Measurements from ENCODE around the gene GBA3.

Gene GBA3

GRCh38 chr4:22766068-22766467 is 73.3 kb downstream of the GBA3 start:
- FAIRE-seq, result no peak
- DNase-seq (ENCODE audit: extremely low spot score, insufficient read length, low read depth), result no peak

GRCh38 chr4:22778547-22779163 is 85.9 kb downstream of the GBA3 start:
- no peak for DNase-seq (ENCODE audit: extremely low spot score, insufficient read length, low read depth)

DNA sequence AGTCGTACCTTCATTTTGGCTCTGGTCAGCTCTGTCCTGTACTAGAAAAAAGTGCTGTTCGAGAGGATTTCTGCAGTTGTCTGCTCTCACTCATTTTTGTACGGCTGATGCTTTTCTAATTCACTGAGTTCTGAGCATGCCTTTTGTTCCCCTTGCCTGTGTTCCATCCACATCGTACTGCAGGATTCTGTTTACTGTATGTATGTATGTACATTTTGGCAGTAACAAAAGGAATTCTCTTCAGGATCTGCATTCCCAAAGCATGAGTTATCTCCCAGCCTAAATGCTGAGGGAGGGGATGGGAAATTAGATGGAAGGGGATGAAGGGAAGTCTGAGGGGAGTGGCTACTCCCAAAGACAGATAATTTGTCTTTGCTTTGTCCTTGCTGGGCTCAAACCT is 87.6 kb downstream of the GBA3 start:
- FAIRE-seq (no peak), DNase-seq (ENCODE audit: extremely low spot score, insufficient read length, low read depth) (no peak)

More at GRCh38 chr4:22778547-22779163, 85.9 kb downstream of the GBA3 start:
- FAIRE-seq, result no peak

- FAIRE-seq (no peak), DNase-seq (ENCODE audit: extremely low spot score, insufficient read length, low read depth) (no peak)
These were observed 88.1 kb downstream of the GBA3 start for GRCh38 chr4:22780797-22781196.

DNA sequence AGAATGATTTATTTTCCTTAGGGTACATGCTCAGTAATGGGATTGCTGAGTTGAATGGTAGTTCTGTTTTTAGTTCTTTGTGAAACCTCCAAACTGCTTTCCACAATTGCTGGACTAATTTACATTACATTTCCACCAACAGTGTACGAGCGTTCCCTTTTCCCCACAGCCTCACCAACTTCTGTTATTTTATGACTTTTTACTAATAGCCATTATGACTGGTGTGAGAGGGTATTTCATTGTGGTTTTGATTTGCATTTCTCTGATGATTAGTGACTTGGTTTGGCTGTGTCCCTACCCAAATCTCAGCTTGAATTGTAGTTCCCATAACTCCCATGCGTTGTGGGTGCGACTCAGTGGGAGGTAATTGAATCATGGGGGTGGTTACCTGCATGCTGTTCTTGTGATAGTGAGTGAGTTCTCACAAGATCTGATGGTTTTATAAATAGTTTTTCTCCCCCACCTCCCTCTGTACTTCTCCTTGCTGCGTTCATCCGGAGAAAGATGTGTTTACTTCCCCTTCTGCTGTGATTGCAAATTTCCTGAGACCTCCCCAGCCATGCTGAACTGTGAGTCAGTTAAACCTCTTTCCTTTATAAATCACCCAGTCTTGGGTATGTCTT is 95.1 kb downstream of the GBA3 start:
- no peak for FAIRE-seq
- no peak for DNase-seq (ENCODE audit: extremely low spot score, insufficient read length, low read depth)

DNA sequence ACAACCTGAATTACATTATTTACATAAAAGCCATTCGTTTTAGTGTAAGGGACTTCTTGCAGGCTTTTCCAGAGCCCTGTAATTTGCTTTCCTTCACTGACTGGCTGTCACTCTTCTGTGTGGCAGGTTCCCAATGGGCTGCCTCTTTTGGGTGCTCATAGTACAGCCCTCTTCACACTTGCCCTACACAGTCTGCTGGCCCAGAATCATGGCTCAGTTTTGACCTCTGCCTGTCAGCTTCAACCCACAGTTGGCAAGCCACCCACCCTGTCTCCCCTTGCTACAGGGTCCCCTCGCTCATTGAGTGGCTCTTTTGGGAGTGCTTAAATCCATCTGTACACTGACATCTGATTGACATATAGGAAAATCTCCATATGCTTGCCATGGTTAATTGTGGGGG is 97.9 kb downstream of the GBA3 start:
- no peak for FAIRE-seq
- no peak for DNase-seq (ENCODE audit: extremely low spot score, insufficient read length, low read depth)

- DNase-seq (ENCODE audit: extremely low spot score, insufficient read length, low read depth) (no peak), FAIRE-seq (no peak)
These were observed 102.0 kb downstream of the GBA3 start for GRCh38 chr4:22794732-22795131.

DNA sequence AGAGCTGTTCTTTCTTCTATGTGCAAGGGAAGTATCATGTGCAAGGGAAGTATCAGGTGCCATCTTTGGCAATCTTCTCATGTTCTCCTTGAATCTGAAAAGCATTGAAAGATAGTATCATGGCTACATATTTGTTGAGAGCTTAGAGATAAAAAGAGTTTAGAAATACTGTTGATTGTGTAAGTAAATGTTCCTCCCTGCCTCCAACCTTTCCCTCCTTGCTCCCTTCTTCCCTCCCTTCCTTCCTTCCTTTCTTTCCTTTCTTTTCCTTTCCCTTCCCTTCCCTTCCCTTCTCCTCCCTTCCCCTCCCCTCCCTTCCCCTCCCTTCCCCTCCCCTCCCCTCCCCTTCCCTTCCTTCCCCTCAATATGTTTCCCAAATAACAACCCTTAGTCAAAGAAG is 108.7 kb downstream of the GBA3 start:
- FAIRE-seq, result no peak
- DNase-seq (ENCODE audit: extremely low spot score, insufficient read length, low read depth), result no peak

DNA sequence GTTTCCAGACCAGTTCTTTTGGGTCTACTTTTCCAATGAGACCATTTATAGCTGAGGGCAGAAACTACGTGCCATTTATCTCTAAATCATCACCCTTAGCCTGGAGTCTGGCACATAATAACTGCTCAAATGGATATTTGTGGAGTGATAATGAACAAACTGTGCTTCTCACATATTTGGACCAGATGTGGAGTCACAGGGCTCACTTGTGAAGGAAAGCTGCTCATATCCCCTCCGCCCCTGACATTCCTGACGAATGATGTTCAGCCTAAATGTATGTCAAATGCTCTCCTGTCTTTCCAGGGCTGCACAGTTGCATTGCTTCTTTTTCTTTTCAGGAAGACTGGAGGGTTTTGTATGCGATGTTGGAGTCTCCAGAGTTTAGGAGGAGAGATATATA is 110.1 kb downstream of the GBA3 start:
- no peak for DNase-seq (ENCODE audit: extremely low spot score, insufficient read length, low read depth)
- FAIRE-seq, result no peak

DNA sequence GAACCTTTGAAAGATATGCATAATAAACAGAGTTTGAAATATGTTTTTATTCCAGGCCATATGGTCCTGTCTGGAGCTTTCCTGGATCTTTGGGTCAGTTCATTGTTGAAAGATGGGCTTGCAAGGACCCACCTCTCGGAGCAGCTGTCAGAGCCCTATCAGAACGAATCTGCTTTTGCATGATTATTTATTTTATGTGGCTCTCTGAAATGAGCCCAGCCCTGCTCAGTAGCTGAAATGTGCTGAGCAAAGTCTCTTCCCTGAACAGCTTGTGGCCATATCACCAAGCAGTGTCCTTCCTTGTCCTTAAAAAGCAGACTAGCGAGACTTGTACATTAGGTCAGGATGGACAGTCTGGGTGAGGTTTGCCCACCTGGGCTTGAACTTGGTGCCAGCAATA is 110.8 kb downstream of the GBA3 start:
- no peak for FAIRE-seq
- DNase-seq (ENCODE audit: extremely low spot score, insufficient read length, low read depth), result no peak

- no peak for FAIRE-seq
- DNase-seq (ENCODE audit: extremely low spot score, insufficient read length, low read depth), result no peak
These were observed 122.2 kb downstream of the GBA3 start for GRCh38 chr4:22814906-22815305.

- DNase-seq (ENCODE audit: extremely low spot score, insufficient read length, low read depth) (no peak), FAIRE-seq (no peak)
These were observed 131.4 kb downstream of the GBA3 start for GRCh38 chr4:22824091-22824490.

GRCh38 chr4:22842360-22843018 is 149.8 kb downstream of the GBA3 start:
- FAIRE-seq (no peak), DNase-seq (ENCODE audit: extremely low spot score, insufficient read length, low read depth) (no peak)

DNA sequence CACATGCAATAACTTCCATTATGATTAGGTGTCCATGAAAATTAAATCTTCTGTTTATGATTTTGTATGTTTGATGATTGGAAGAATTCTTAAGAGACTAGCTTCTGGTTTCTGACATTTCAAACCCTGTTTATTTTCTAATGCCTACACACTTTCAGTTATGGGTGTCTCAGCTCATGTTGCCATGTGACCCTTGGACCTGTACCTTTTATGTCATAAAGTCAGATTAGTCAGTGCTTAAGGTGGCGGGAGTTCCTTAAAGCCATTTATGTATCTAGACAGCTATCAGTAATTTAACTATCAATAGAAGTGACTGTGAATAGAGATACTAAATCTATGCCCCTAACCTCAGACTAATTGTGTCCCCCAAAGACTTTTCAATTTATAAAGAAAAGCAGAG is 155.6 kb downstream of the GBA3 start:
- DNase-seq (ENCODE audit: extremely low spot score, insufficient read length, low read depth) (no peak), FAIRE-seq (no peak)

GRCh38 chr4:22850055-22850454 is 157.3 kb downstream of the GBA3 start:
- FAIRE-seq (no peak), DNase-seq (ENCODE audit: extremely low spot score, insufficient read length, low read depth) (no peak)

GRCh38 chr4:22850630-22851029 is 157.9 kb downstream of the GBA3 start:
- DNase-seq (ENCODE audit: extremely low spot score, insufficient read length, low read depth), result no peak
- no peak for FAIRE-seq

DNA sequence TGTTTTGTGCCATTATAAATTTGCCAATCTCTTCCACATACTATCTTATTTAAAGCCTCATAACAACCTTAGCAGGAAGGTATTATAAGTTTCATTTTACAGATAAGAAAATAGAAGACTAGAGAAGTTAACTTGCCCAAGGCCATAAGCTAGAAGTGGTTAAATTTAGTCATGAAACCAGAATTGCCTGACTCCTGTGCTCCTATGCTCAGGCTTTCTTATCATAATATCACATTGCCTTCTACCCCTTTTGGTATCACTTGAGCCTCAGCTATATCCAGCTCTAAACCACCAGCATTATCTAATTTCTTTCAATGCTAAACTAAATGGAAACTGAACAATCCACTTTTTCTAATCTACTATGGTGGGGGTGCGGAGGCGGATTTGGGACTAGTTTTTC is 164.7 kb downstream of the GBA3 start:
- FAIRE-seq (no peak), DNase-seq (ENCODE audit: extremely low spot score, insufficient read length, low read depth) (no peak)

DNA sequence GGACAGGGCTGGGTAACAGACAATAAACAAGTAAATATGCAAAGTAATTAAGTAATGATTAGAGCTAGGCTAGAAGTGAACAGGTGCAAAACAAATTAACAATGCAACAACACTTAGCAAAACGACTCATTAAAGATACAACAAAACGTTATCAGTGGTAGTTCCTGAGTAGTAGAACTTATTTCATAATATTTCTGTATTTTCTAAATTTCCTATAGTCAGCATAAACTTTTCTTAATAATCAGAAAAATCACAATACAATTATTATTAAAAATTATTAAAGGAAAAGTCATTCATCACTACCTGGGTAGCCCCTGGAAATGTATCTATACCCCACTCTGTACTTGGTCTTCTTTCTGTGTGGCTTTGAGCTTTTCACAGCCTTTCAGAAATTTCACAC is 166.6 kb downstream of the GBA3 start:
- DNase-seq (ENCODE audit: extremely low spot score, insufficient read length, low read depth) (no peak), FAIRE-seq (no peak)

All from GM18507 (cell line).